NCI-H187 (cell line): ENCODE data around the gene ZNF710.
"Not testable (repeated sequence)": the region's sequence is repeated elsewhere in the genome, so short reads cannot be mapped to it uniquely, and the experiment has no call there.

Experiments used
- DNase-seq, 2 experiments: peaks; one replicate each; lab custom pipeline; 2025; lab: John Stamatoyannopoulos, UW

ZNF710 gene

DNA sequence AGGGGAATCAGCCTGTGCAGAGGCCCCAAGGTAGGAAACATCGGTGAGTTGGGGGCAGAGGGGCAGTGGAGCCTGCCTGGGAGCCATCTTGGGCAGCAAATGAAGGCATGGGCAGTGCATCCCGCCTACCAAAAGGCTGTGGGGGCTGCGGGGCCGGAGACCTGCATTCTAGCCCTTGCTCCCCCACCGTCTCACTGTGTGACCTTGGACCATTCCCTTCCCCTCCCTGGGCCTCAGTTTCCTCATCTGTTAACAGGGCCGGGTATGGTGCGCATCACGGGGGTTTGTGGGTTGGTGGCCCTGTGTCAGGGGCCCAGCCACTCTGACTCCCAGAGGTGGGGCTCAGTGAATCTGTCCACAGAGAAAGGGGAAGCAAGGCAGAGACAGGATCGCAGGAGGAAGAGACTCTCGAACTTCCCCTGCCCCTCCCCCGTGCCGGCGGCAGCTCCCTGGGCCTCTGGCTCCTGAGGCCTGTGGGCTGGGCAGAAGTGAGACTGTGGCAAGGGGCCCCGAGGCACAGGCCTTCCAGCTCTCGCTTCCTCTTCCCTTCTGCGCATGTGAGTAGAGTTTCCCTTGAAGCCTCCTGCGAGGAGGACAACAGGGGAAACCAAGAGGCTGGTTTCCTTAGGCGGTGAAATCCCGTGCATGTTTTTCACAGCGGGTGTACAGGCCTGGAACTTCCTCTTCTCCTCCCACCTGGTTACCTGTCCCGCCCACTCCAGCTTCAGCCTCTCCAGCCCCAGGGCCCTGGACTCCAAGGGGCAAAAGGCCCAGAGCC lies 58.3 kb downstream of the ZNF710 start:
- DNase-seq: no peak

DNA sequence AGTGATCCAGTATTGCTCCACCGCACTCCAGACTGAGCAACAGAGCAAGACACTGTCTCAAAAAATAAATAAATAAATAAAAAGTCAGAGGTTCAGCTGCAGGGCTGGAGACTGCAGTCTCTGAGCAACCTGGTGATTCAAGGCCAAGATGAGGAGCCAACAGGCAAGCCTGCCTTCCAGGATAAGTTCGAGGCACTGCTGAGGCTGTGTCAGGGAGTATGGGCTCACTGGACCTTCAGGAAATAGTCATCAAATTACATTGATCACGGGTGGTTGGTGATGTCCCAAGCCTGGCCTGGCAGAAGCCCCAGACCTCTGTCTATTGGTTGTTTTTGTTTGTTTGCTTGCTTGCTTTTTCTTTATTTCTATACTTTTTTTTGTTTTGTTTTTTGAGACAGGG lies 59.7 kb downstream of the ZNF710 start:
- DNase-seq: no peak

DNA sequence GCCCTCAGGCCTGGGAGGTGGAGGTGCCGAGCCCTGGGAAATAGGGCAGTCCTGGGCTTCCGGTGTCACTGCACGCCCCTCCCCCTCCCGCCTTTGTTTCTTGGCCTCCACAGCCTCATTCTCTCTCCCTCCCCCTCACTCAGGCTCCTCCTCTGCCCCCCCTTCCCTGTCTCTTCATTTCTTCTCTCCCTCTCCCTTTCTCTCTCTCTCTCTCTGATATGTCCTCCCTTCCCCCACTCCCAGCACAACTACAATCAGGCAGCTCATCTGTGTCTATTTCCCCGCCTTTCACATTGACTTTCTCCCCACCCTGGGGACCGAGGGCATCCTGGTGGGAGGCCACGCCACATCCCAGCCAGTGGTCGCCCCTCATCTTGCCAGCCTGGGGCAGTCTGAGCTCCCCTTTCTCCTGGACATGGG lies 60.9 kb downstream of the ZNF710 start:
- DNase-seq: peak; percentile 68 to 93

DNA sequence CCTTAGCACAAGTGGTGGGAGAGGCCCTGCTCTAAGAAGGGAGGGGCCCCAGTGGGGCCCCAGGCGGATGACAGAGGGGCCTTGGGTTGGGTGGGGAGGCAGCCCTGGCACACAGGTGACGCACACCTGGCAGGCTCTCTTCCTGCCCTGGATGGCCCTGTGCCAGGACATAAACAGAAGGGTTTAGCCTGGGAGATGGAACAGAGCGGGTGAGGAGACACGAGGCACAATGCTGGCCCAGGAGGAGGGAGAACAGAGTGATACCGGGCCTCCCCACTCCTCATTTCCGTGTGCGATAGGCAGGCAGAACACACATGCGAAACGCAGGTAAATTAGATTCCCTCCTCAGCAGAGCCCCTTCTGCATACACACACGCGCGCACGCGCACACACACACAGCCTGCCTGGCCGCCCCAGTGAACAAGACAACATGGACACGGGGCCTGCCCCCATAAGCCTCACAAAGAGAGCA lies 61.4 kb downstream of the ZNF710 start:
- DNase-seq: peak; percentile 73 to 93

- DNase-seq: no peak
Observed at GRCh38 chr15:90062973-90063769, 62.0 kb downstream of the ZNF710 start.

GRCh38 chr15:90063770-90064247 lies 62.7 kb downstream of the ZNF710 start:
- DNase-seq: no peak

DNA sequence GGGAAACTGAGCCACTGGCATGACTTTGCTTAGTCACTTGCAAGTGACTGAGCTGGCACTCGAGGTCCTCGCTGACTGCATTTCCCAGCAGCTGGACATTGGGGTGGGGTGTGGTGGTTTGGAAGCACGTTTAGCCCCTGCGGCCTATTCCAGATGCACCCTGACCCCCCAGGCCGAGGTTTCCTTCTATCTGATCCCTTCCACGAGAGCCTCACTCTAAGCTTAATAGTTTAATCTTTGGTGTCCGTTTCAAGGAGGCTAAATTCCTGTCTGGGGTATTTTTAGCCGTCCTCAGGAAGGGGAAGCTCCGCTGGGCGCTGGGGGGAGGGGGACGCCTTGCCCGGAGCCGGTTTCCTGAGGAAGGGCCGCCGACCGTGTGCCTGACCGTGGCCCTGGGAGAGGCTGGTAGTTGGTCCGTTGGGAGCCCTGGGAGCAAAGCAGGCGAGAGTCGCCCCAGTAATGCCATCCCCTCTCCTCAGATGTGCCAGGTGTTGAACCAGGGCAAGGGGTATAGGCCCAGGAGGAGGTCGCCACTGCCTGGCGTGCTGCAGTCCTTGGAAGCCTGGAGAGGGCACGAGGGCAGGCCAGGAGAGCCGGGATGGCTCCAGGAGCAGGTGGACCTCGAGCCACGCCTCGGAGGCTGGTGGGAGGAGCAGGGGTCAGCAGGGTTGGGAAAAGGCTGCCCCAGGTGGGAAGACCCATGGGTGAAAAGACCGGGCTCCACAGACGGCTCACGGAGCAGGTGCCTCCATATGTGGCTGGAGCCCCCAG lies 64.0 kb downstream of the ZNF710 start:
- DNase-seq: no peak

DNA sequence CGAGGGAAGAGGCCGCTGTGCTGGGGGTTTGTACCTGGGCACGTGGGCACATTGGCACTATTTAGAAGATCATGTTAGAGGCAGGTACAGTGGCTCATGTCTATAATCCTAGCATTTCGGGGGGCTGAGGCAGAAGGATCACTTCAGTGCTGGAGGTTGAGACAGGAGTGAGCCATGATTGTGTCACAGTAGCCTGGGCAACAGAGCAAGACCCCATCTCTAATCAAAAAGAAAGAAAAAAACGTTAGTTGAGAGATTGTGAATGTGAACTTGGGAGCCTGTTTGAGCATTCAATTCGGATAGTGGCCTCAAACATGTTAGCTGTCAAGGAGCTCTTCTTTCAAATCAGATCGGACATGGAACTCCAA lies 64.5 kb downstream of the ZNF710 start:
- no peak for DNase-seq

- no peak for DNase-seq
Observed at GRCh38 chr15:90067181-90067952, 66.2 kb downstream of the ZNF710 start.

DNA sequence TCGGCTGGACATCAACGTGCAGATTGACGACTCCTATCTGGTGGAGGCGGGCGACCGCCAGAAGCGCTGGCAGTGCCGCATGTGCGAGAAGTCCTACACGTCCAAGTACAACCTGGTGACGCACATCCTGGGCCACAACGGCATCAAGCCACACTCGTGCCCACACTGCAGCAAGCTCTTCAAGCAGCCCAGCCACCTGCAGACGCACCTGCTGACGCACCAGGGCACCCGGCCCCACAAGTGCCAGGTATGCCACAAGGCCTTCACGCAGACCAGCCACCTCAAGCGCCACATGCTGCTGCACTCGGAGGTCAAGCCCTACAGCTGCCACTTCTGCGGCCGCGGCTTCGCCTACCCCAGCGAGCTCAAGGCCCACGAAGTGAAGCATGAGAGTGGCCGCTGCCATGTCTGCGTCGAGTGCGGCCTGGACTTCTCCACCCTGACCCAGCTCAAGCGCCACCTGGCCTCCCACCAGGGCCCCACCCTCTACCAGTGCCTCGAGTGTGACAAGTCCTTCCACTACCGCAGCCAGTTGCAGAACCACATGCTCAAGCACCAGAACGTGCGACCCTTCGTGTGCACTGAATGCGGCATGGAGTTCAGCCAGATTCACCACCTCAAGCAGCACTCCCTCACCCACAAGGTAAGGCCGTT lies 67.0 kb downstream of the ZNF710 start:
- DNase-seq: no peak

DNA sequence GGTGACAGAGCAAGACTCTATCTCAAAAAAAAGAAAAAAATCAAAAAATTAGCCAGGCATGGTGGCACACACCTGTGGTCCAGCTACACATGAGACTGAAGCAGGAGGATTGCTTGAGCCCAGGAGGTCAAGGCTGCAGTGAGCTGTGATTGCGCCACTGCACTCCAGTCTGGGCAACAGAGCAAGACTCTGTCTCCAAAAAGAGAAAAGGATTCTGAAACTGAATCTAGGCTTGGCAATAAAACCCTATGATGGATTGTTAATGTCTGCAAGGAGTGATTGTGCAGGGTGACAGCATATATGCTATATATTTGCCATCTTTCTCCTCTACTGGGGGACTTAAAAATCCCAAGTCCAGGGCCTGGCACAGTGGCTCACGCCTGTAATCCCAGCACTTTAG lies 69.5 kb downstream of the ZNF710 start:
- not testable (repeated sequence) for DNase-seq

GRCh38 chr15:90071220-90071807 lies 70.2 kb downstream of the ZNF710 start:
- peak; percentile 33 to 49 for DNase-seq

- DNase-seq: no peak
Observed at GRCh38 chr15:90072978-90073640, 72.0 kb downstream of the ZNF710 start.

- no peak for DNase-seq
Observed at GRCh38 chr15:90074023-90074422, 72.9 kb downstream of the ZNF710 start.

DNA sequence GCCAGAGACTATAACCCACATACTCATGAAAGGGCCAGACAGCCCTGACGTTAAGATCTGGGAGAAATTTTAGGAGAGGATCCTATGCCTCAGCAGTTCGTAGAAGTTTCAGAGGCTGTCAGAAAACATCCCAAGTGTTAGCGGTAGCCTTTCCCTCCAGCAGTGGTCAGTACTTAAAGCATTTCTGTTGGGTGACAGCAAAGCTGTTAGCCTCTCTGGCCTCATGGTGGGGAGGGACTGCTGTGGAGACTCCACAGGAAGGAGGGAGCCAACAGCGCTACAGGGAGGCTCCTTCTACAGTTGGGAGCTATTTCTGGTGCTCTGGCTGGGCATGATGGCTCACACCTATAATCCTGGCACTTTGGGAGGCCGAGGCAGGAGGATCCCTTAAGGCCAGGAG lies 73.8 kb downstream of the ZNF710 start:
- no peak for DNase-seq

DNA sequence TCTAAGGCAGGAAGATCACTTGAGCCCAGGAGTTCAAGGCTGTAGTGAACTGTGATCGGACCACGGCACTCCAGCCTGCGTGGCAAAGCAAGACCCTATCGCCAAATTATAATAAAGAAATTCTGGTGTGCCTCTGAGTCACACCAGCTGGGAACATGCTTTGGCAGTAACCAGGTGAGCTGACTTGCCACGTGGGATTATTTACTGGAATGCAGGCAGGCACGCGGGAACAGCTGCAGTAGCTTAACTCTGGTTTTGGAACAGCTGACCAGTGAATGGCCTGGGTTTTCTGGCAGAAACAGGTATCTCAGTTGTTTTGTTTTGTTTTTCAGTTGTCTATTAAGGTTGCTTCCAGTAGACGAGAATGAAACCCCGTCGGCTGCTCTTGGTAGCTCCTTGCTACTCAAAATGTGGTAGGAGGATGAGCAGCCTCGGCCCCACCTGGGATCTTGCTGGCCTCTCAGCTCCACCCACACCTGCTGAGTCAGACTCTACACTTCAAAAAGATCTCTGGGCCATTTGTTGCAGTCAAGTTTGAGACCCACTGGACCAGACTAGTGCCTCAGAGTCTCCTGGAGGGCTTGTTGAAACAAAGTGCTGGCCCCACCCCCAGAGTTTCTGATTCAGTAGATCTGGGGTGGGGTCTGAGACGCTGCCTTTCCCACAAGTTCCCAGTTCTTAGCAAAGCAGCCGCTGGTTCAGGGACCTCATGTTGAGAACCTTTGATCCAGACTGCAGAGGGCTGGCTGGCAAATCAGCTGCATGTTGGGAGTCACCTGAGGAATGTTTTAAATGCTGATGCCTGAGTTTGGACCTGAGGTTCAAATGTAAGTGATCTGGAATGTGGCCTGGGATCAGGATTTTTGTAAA lies 74.5 kb downstream of the ZNF710 start:
- DNase-seq: no peak

GRCh38 chr15:90076716-90077115 lies 75.6 kb downstream of the ZNF710 start:
- no peak for DNase-seq

DNA sequence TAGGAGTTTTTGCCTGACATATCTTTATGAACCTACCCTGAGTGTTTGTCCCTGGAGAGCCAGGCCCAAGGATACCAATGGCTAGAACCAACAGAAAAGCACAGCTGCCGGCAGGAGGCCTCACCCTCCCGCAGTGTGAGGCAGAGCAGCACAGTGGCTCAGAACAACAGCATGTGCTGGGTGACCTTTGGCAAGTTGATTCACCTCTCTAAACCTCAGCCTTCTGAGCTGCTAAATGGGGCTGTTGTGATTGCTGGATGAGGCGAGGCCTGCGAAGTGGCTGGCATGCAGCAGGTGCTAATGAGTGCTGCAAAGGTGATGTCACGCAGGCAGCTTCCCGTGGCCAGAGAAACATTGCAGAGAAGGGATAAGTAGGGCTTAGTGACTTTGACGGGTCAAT lies 77.8 kb downstream of the ZNF710 start:
- DNase-seq: no peak
